ENCODE measurements around the gene CACNA2D3.
A peak's percentile ranks its signal among the peaks of the same experiment; 100 is the strongest.

The CACNA2D3 gene

GRCh38 chr3:54488297-54488696, 365.9 kb downstream of the CACNA2D3 start:
- DNase-seq, result no peak

- no peak for DNase-seq
Measured at GRCh38 chr3:54494209-54494608, 371.9 kb downstream of the CACNA2D3 start.

GRCh38 chr3:54506603-54507002, 384.3 kb downstream of the CACNA2D3 start:
- DNase-seq, result no peak

- no peak for DNase-seq
Measured at GRCh38 chr3:54507876-54508460, 385.6 kb downstream of the CACNA2D3 start.

GRCh38 chr3:54510506-54510905, 388.2 kb downstream of the CACNA2D3 start:
- DNase-seq, result no peak

- no peak for DNase-seq
Measured at GRCh38 chr3:54511766-54512365, 389.5 kb downstream of the CACNA2D3 start.

- DNase-seq, result no peak
Measured at GRCh38 chr3:54514006-54514405, 391.7 kb downstream of the CACNA2D3 start.

GRCh38 chr3:54514416-54514815, 392.1 kb downstream of the CACNA2D3 start:
- DNase-seq, result no peak

- DNase-seq, result no peak
Measured at GRCh38 chr3:54515441-54516213, 393.3 kb downstream of the CACNA2D3 start.

- peak; percentile 12 for DNase-seq
Measured at GRCh38 chr3:54517424-54517823, 395.1 kb downstream of the CACNA2D3 start.

GRCh38 chr3:54518011-54518675, 395.8 kb downstream of the CACNA2D3 start:
- DNase-seq, result no peak

GRCh38 chr3:54519493-54519892, 397.1 kb downstream of the CACNA2D3 start:
- no peak for DNase-seq

GRCh38 chr3:54520060-54520459, 397.7 kb downstream of the CACNA2D3 start:
- no peak for DNase-seq

- DNase-seq, result no peak
Measured at GRCh38 chr3:54527521-54527920, 405.2 kb downstream of the CACNA2D3 start.

GRCh38 chr3:54527953-54528352, 405.6 kb downstream of the CACNA2D3 start:
- no peak for DNase-seq

GRCh38 chr3:54528668-54529067, 406.3 kb downstream of the CACNA2D3 start:
- no peak for DNase-seq

- no peak for DNase-seq
Measured at GRCh38 chr3:54530091-54530490, 407.7 kb downstream of the CACNA2D3 start.

GRCh38 chr3:54530944-54531343, 408.6 kb downstream of the CACNA2D3 start:
- DNase-seq, result no peak

GRCh38 chr3:54531741-54532140, 409.4 kb downstream of the CACNA2D3 start:
- DNase-seq, result no peak

- no peak for DNase-seq
Measured at GRCh38 chr3:54533856-54534255, 411.5 kb downstream of the CACNA2D3 start.

- no peak for DNase-seq
Measured at GRCh38 chr3:54535619-54536018, 413.3 kb downstream of the CACNA2D3 start.

GRCh38 chr3:54536450-54536849, 414.1 kb downstream of the CACNA2D3 start:
- DNase-seq, result no peak

GRCh38 chr3:54537506-54537905, 415.2 kb downstream of the CACNA2D3 start:
- no peak for DNase-seq

GRCh38 chr3:54538346-54538745, 416.0 kb downstream of the CACNA2D3 start:
- DNase-seq, result no peak
